Activated CD4-positive, alpha-beta T cell treated with anti-CD3 and anti-CD28 coated beads, Interleukin-2, Interleukin-6, amounts not matched to agents 100 ng/mL and 50 ng/mL, durations not matched to agents 16 hours and 8 hours (primary cell): Measurements from ENCODE around the gene ZNF593.

Source experiments
- DNase-seq: peaks from one replicate; pipeline ENCODE4 v3.0.0-alpha.2; 2020

The ZNF593 gene

DNA sequence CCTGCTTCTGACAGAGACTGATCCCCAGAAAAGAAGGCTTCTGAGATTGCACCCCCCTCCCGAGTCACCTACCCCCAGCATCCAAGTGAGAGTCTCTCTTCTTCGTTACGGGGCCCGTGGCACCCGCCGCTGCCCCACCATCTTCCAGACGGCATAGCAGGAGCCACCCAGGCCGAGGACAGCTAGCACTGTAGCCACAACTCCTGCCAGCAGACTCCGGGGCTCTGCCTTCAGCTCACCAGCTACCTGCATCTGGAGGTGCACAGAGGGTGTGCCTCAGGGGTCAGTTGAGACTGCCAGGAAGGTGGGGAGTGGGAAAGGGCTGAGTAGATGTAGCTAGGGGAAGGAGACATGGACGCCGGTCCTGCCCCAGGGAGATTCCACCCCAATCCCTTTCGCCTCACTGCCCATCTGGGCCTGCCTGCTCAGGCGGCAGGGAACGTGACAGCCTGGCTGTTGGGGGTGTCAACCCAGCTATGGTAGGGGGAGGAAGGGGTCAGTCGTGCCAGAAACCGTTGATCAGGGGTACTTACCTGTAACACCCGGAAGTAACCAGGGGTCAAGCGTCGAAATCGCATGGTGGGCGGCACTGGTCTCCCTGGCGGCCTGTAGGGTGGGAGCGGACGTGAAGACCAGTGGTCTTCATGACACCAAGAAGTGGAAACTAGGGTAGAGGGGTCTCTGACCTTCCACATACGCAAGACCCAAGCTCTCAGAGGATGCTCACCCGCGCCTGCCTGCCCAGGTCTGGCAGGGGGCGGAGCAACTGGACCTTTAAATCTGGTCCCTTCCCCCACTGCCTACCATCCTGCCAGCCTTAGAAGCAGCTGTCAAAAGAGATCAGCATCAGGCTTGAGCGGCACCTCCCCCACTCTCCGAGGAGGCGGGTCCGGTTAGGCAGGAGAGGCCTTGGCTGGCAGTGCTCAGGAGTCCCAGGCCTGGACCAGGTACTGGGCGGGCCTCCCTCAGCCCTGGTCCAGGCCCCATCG lies 1.7 kb downstream of the ZNF593 start, which contains the start of gene ZNF593OS:
TSS of gene ZNF593OS (minus strand) at position 749 of the 989 bp plus-strand sequence. CDS start at position 578, 171 bp downstream.
- DNase-seq, result no peak

DNA sequence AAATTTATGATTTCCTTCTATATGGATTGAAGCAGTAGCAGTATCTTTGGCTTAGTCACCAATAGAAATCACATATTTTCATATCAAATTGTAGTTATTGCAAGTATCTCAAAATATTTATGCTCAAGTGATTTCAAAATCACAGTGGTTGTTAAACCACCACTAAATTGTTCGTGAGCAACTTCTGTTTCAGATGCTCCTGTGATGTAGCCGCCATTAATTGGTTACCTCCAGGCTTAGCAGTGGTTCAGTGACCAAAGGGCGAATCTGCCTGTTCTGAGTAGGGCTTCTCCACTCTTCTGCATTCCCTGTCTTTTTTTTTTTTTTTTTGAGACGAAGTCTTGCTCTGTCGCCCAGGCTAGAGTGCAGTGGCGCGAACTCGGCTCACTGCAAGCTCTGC lies 5.6 kb downstream of the ZNF593 start:
- no peak for DNase-seq

DNA sequence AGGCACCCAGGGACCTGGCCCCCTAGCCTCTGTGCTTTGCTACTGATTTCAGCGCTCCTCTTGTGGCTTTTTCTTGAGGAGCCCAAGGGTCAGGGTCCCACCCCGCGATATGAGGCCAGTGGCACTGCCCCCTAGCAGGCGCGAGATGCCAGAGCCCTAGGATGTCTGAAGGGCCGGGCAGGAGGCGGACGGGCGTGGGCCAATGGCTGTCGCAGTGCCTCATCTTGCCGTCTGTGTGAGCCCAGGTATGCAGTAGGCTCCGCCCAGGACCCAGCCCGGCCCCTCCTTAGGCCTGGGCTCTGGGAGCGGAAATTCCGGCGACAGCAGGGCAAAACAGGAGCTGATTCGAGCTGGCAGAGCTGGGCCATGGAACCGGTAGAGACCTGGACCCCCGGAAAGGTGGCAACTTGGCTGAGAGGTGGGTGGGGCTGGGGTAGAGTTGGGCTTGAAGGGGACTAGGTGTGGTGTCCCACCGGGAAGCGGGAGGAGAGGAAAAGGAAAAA lies 7.5 kb downstream of the ZNF593 start, which contains the start of gene CNKSR1:
TSS of gene CNKSR1 (plus strand) at position 310 of the 503 bp plus-strand sequence. CDS start at position 367, 57 bp downstream.
- no peak for DNase-seq

DNA sequence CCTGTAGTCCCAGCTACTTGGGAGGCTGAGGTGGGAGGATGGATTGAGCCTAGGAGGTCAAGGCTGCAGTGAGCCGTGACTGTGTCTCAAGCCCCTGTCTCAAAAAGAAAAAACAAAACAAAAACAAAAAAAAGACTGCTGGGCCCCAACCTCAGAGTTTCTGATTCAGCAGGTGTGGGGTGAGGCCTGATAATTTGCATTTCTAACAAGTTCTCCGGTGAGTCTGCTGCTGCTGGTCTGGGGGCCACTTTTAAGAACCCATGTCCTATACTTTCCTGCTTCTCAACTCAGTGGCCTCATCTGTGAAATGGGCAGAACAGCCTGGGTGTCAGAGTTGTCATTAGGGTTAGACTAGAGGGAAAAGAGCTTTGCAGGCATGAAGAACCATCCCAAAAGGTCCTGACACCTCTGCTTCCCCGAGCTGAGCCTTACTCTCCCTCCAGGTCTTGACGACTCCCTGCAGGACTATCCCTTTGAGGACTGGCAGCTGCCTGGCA lies 10.3 kb downstream of the ZNF593 start:
- DNase-seq, result no peak

DNA sequence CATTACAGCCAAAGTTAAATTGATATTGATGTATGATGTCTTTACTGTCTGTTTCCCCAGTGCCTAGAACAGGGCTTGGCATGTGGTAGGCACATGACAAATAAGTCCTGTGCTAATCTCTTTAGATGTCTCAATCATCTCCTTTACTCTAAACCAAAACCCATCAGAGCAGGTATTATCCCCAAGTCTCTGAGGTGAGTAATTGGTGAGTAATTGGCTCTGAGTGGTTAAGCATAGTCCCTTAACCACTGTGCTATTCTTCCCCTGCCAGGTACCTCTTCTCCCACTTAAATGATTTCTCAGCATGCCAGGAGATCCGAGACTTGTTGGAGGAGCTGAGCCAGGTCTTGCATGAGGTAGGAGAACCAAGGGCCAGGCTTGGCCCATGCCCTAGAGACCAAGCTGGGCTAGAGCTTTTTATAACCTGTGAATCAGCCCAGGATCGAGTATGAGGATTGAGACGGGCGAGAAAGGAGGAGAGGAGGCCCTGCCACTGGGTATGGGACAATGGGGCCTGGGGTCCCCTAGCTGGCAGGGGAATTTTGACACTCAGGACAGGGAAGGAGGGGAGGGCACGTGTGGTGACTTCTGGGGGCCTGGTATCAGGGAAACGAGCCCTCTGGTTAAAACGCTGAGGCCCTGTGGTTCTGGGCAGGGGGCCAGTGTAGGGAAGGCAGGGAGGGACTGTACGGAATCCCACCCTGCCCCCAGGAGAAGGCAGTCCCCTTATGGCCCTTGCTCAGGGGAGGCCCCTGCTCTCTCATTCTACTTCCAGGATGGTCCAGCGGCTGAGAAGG lies 12.1 kb downstream of the ZNF593 start:
- no peak for DNase-seq

DNA sequence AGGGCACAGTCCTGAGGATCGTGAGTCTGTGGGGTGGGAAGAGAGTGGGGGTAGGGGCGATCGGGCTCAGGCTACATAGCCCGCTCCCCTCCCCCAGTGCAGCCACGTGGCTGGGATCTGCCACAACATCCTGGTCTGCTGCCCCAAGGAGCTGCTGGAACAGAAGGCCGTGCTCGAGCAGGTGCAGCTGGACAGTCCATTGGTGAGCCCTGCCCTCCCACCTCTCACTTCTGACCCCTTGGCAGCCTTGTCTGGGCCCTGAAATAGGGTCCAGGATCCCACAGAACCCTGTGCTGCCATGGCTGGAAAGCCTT lies 12.6 kb downstream of the ZNF593 start:
- no peak for DNase-seq

DNA sequence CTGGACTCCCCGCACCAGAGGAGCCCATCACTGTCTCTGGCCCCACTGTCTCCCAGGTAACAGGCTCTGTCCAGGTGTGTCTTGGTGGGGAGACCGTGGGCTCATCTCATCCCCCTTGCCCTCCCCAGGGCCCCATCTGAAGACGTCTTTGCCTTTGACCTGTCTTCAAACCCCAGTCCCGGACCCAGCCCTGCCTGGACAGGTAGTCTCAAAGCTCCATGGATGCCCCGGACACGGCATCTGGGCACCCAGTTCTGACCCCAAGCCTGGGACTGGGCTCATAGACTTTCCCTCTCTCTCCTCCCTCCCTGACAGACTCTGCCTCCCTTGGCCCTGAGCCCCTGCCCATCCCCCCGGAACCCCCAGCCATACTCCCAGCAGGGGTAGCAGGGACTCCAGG lies 14.4 kb downstream of the ZNF593 start:
- no peak for DNase-seq

DNA sequence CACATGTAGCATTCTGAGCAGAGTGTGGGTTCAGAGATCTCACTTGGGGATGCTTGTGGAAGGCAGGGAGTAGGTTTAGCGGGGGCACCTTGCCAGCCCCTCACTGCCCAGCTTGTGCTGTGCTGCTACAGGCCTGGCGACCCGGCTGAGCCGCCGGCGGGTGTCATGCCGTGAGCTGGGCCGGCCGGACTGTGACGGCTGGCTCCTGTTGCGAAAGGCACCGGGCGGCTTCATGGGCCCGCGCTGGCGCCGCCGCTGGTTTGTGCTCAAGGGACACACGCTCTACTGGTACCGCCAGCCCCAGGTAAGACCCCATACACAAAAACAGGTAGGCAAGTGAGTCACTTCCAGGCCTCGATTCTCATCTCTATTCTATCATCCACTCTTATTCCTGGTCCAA lies 15.2 kb downstream of the ZNF593 start:
- no peak for DNase-seq

DNA sequence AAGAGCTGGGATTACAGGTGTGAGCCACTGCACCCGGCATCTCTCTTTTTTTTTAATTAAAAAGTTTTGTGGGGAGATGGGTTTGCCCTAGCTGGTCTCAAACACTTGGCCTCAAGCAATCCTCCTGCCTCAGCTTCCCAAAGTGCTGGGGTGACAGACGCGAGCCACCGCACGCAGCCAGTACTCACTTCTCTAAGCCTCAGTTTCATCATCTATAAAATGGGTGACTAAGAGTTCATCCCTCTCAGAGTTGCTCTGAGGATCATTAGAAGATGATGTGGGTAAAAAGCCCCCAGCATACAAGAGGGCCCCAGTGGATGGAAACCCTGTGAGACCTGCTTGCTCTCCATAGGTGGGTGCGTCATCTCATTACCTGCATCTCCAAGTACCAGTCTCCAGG lies 18.2 kb downstream of the ZNF593 start:
- DNase-seq, result no peak

DNA sequence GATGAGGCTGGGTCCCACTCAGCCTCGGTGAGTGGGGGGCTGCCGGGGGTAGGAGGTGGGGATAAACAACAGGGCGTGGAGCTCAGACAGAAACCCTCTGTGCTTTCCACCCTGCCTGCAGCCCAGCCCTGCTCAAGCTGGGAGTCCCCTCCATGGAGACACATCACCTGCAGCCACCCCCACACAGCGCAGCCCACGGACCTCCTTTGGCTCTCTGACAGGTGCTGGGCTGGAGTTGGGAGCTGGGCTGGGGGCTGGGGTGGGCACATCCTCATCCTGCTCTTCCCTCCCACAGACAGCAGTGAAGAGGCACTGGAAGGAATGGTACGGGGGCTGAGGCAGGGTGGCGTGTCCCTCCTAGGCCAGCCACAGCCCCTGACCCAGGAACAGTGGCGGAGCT lies 18.8 kb downstream of the ZNF593 start:
- no peak for DNase-seq

DNA sequence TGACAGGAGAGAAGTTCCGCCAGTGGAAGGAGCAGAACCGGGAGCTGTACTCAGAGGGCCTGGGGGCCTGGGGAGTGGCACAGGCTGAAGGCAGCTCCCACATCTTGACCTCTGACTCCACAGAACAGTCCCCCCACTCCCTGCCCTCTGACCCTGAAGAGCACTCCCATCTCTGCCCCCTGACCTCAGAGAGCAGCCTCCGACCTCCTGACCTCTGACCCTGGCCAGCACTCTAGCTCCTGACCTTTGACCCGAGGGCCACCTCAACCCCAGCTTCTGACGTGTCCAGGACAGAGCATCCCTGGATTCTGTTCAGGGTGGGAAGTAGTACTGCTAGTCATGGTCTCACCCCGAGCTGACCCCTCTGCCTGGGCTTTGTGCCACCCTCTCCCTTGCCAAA lies 19.6 kb downstream of the ZNF593 start:
- DNase-seq, result no peak

DNA sequence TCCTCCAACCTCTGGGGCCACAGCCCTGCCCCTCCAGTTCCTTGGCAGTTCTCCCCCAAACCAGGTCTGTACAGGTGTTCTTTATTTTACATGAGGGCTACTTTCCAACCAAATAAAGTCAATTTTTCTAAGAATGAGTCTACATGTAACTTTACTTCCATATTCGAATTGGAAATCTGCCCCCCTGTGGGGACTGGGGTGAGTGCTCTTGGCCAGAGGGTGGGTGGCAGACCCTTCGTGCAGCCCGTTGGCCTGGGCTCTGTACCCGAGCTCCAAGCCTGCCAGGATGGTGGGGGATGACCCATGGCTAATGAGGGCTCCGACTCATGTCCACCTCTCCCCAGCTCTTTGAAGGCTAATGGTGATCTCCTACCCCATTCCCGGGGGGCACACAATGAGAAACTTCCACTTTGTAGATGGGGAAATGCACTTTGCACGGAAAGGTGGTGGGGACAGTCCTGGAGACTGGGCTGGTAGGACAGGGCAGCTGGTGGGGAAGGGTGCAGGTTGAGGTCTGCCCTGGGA lies 20.1 kb downstream of the ZNF593 start:
- DNase-seq, result no peak

DNA sequence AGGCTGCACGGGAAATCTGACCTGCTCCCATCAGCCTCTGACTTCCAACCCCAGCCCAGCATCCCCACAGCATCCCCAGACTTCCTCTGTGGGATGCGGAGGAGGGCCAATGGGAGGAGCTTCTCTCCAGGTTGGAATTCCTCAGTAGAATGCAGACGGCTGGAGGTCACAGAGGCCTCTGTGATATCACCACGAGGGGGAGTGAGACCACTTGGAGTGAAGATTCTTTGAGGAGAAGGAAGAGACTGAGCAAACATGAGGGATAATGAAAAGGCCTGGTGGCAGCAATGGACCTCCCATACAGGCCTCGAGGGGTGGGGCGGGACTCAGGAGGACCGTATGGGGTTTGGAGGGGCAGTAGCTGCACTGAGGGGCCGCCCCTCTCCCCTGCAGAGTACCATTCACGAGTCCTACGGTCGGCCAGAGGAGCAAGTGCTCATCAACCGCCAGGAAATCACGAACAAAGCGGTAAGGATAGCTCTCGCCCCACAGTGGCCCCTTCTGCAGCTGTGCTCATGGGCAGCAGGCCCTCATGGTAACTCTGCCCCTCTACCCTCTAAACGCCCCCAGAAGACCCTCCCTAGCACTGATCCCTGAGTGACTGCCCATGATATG lies 20.8 kb downstream of the ZNF593 start, which contains the start of gene CATSPER4:
TSS of gene CATSPER4 (plus strand) at position 230 of the 615 bp plus-strand sequence. CDS start at position 256, 26 bp downstream.
- no peak for DNase-seq

DNA sequence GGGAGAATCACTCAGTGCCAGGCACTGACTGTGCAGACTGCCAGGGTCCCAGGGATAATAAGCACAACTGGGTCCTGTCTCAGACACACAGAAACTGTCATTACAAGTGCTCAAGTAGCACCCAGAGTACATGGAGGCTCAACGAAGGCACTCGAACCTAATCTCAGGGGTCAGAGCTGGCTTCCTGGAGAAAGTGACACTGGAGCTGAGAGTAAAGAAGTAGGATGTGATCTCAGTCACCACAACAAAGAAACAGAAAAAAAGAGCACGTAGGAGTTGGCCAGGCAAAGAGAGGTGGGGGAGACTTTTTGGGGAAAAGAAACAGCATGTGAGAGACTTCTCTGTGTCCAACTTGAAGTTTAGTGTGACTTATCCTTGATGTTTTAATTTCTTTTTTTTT lies 22.0 kb downstream of the ZNF593 start:
- DNase-seq, result no peak

DNA sequence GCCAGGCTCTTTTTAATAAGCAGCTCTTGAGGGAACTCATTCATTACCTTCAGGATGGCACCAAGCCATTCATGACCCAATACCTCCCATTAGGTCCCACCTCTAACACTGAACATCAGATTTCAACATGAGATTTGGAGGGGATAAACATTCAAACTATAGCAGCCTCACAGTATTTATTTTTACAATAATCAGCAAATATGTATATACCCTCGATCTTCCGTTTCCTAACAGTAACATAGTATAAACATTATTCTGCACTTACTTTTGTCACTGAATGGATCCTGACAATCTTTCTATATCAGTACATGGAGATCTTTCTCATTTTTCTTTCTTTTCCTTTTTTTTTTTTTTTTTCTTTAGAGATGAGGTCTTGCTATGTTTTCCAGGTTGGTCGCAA lies 26.1 kb downstream of the ZNF593 start:
- no peak for DNase-seq

DNA sequence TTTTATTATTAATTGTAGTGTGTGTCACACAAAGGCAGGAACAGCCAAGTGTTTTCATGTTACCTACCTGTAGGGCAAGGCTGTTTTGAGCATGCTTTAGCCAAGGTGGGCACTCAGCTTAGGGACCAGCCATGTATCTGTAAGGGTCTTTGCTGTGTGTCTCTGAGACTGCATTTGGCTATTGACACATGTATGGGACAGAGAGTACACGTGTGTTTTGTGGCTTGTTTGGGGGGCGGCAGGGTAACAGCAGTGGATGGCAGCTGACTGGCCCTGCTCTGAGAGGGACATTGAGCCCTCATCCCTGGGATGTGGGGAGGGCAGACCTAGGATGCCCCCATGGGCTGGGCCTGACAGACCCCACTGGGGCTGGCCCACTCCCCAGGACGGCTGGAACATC lies 27.6 kb downstream of the ZNF593 start:
- DNase-seq, result no peak

DNA sequence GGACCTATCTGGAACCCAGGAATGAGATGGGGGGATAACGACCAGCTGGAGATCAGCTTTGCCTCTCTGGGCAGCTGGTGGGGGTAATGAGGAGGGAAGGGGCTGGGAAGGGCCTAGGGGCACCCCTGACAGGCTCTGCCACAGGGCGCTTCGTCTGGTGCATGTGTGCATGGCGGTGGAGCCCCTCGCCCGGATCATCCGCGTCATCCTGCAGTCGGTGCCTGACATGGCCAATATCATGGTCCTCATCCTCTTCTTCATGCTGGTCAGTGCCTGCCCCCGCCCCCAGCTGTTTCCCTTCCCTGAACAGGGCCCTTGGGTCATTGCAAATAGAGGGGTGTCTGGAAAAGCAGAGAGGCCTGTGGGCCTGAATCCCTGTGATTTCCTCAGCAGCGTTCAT lies 28.1 kb downstream of the ZNF593 start:
- no peak for DNase-seq

DNA sequence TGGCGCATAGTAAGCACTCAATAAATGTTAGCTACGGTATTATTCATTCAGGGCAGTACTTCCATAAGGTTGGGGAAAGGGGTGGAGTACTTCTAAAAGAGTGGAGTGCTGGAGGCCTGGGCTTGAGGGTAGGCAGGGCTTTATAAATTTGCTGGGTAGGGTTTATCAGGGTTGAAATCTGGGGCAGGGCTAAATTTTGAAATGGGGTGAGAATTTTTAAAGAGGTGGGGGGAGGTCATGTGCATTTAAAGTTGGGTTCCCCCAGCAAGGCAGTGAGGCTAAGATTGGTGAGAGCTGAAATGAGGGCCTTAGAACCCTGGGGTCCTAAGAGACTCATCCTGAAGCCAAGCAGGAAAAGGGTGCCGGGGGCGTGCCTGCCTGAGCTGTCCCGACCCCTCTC lies 30.7 kb downstream of the ZNF593 start:
- DNase-seq, result no peak

DNA sequence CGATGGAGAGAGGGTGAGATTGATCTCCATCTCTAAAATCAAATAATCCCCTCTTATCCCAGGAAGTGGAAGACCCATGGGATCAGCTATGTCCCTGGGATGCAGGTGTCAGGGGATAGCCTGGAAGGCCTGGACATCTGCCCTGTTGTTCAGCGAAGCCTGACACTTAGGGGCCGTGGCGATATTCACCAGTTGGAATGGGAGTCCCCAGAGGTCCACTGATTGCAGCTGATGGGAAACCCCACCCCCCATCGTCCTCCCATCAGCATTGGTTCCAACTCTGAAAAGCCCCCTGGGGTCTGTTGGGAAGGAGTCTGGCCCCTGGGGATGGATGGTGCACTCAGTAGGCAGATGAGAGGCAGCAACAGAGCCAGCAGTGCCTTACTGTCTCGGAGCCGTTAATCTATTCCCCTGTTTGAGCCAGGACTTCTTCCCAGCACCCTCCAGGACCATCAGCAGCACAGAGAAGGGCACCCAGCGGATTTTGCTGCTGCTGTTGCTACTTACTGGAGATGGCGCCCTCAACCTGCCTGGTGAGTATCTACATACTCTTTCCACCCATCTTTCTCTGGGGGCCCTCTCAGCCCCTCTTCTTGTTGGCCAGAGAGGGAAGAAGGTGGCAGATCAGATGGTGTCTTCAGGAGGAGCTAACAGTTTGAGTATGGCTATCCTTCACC lies 34.1 kb downstream of the ZNF593 start:
- DNase-seq, result no peak

DNA sequence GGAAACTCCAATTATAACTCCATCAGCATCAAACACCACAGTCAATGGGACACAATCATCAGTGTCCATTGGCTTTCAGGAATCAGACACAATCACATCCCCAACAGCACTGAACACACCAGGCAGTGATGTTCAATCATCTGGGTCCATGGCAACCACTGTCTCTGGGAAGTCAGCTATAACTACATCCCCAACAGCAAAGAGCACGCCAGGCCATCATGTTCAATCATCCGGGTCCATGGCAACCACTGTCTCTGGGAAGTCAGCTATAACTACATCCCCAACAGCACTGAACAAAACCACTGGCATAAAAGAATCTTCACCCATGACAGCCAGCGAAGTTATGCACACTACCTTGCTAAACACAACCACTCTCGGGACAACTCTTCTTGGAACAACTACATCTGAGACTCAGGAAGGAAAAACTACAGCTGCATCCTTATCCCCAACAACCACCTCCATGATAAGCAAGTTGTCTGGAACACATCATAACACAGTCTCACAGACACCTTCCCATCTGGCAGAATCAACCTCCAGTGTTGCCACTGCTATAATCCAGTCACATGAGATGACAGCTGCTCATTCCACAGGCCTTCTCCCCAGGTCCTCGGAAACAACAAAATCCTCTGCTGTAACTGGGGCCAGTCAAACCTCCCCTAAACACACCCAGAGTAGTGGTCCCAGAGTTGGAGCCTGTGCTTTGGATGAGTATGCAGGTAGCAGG lies 40.6 kb downstream of the ZNF593 start:
- DNase-seq, result no peak

DNA sequence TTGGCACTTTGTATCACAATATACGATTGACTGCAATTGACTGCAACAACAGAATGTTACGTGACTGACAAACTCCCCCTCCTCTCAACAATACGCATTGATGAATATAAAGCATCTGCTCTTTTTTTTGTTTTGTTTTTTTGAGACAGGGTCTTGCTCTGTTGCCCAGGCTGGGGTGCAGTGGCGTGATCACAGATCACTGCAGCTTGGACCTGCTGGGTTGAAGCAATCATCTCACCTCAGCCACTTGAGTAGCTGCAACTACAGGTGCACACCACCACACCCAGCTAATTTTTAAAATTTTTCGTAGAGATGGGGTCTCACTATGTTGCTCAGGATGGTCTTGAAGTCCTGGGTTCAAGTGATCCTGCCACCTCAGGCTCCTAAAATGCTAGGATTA lies 43.0 kb downstream of the ZNF593 start:
- DNase-seq, result no peak
